ACC112 (cell line): ENCODE measurements around the gene LOXL4.

Experiments
- H2AFZ ChIP-seq: fragments of 200-600 bp; sonication (generic); one replicate; pipeline ENCODE4 v1.6.0; 2017; ENCODE audit warnings: antibody characterized with exemption, low read length; ENCODE audit not compliant: unreplicated experiment
- H3K27ac ChIP-seq: fragments of 200-600 bp; sonication (generic); 2 replicates; pipeline ENCODE4 v1.5.1; 2014; ENCODE audit warnings: low read depth, mild to moderate bottlenecking, antibody characterized with exemption, low read length, moderate library complexity
- H3K27me3 ChIP-seq: fragments of 200-600 bp; sonication (generic); 2 replicates; pipeline ENCODE4 v1.6.1; 2014; ENCODE audit warnings: mild to moderate bottlenecking, antibody characterized with exemption, low read length, moderate library complexity, mixed read lengths; ENCODE audit not compliant: insufficient read depth
- H3K36me3 ChIP-seq: fragments of 200-600 bp; sonication (generic); 2 replicates; pipeline ENCODE4 v1.6.1; 2016; ENCODE audit warnings: mild to moderate bottlenecking, antibody characterized with exemption, low read length, moderate library complexity, mixed read lengths; ENCODE audit not compliant: insufficient read depth
- H3K4me1 ChIP-seq: fragments of 200-600 bp; sonication (generic); one replicate; pipeline ENCODE4 v1.6.1; 2016; ENCODE audit warnings: low read length, mixed read lengths; ENCODE audit not compliant: insufficient read depth, unreplicated experiment, control insufficient read depth
- H3K4me3 ChIP-seq: fragments of 200-600 bp; sonication (generic); 2 replicates; pipeline ENCODE4 v1.5.1; 2014; ENCODE audit warnings: mild to moderate bottlenecking, low read depth, low read length
- H3K79me2 ChIP-seq: fragments of 200-600 bp; sonication (generic); one replicate; pipeline ENCODE4 v1.6.0; 2016; ENCODE audit warnings: low read length; ENCODE audit not compliant: control insufficient read depth, unreplicated experiment, insufficient read depth

Gene LOXL4

DNA sequence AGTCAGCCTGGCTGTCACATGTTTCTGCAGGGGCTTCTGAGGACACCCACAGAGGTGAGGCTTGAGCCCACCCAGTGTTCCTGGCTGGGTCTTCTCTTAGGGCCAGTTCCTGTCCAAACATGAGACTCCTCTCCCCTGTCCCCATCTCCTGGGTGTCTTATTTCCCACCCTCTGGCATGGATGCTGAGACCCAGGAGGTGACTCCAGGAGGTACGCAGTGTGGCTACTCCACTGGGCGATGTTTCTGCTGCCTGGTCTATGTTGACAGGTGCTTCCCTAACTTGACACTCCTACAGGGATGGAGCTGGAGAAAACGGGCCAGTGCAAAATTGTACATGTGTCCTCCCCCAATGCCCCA is 26.3 kb upstream of the LOXL4 start:
- Histone ChIP-seq H3K79me2 (no peaks in the 10 kb centered on the region), H3K27ac (no peak overlapping the region), H3K4me3 (no peak overlapping the region), H3K27me3 (peaks cover 53% of the 10 kb centered on the region), H2AFZ (no peak overlapping the region), H3K4me1 (no peaks in the 10 kb centered on the region), H3K36me3 (no peaks in the 10 kb centered on the region)

DNA sequence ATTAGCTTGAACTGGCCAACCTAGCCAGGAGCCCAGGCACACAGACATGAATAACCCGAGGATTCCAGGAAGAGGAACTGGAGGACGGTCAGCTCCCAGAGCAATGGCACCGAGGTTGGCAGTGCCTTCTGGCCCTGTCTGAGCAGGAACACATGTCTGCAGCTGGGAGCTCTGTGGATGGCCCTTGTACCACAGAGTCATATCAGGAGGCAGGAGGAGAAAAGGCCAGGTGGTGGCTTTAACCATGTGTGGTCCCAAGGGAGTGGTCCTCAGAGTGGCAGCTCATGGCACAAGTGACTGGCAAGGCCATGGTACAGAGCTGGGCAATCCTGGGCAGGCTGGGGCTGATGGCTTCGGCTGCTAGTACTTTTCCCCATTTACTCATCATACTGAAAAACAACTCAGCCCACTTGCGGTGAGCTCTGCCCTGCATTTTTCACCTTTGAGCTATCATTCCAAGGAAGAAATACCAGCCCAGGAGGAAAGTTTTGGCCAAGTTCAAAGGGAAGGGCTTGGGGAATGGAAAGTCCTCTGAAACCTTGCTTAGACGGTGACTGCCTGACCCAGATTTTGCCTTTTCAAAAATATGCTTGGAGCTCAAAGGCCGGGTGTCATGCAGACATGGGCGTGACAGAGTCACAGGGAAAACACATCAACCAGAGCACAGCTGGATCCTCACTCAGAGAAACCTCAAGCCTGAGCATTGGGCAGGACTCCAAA is 25.7 kb upstream of the LOXL4 start:
- H3K27me3 ChIP-seq = peaks cover 49% of the 10 kb centered on the region
- no peaks in the 10 kb centered on the region for H3K4me1 ChIP-seq
- no peaks in the 10 kb centered on the region for H3K79me2 ChIP-seq
- no peaks in the 10 kb centered on the region for H3K36me3 ChIP-seq
- H2AFZ ChIP-seq = no peak overlapping the region
- no peak overlapping the region for H3K4me3 ChIP-seq
- H3K27ac ChIP-seq = no peak overlapping the region

DNA sequence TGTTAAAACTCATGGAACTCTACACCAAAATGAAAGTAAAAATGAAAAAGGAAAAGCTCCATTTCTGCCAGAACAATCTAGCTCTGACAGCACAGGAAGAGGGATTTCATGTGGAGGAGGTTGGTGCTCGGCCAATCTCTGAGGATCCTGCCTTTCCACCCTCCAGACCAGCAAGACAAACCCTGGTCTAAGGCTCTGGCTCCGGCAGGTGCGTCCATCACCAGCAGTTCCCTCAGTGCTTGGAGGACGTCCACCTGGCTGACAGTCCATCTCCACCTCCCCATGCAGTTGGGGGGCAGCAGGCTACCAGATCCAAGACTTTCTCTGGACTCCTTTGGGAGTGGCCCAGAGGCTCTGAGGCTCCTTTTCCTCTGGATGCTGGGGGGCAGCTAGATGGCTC is 25.0 kb upstream of the LOXL4 start:
- H3K27ac ChIP-seq = no peak overlapping the region
- H2AFZ ChIP-seq = no peak overlapping the region
- H3K79me2 ChIP-seq = no peaks in the 10 kb centered on the region
- H3K27me3 ChIP-seq = peaks cover 44% of the 10 kb centered on the region
- no peaks in the 10 kb centered on the region for H3K36me3 ChIP-seq
- no peak overlapping the region for H3K4me3 ChIP-seq
- no peaks in the 10 kb centered on the region for H3K4me1 ChIP-seq

DNA sequence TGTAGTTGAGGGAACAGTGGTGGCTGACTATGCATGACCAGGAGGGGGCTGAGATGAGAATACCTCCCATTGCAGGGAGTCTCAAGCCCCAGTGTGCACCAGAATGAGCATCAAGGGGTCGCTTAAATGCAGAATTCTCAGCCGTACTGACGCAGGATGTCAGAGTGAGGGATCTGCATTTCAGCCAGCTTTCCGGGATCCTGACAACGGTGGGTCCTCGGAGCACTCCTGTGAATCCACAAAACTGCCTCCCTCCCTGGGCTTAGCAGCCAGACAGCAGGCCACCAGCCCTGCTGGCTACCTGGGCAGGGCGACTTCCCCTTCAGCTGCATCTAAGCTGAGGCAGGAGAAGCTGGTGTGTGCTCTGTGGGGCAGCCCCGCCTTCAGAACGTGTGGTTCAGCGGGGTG is 21.8 kb upstream of the LOXL4 start:
- no peak overlapping the region for H3K27ac ChIP-seq
- no peaks in the 10 kb centered on the region for H3K4me1 ChIP-seq
- H3K27me3 ChIP-seq = peaks cover 47% of the 10 kb centered on the region
- H3K4me3 ChIP-seq = no peak overlapping the region
- no peaks in the 10 kb centered on the region for H3K79me2 ChIP-seq
- no peaks in the 10 kb centered on the region for H3K36me3 ChIP-seq
- H2AFZ ChIP-seq = no peak overlapping the region

DNA sequence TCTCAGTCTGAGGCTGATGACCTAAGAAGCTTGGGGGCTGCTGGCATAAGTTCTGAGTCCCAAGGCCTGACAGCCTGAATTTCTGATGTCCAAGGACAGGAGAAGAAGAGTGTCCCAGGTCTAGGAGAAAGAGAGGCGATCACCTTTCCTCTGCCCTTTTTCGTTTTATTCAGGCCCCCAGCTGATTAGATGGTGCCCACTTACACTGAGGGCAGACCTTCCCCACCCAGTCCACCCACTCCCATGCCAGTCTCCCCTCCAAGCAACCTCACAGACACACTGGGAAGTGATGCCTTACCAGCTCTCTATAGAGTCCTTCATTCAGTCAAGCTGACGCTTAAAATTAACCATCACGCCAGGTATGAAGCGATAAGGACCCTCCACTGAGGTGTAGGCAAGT is 19.3 kb upstream of the LOXL4 start:
- H3K27me3 ChIP-seq = peaks cover 62% of the 10 kb centered on the region
- no peak overlapping the region for H2AFZ ChIP-seq
- H3K4me1 ChIP-seq = no peaks in the 10 kb centered on the region
- no peaks in the 10 kb centered on the region for H3K79me2 ChIP-seq
- H3K36me3 ChIP-seq = no peaks in the 10 kb centered on the region
- no peak overlapping the region for H3K27ac ChIP-seq
- no peak overlapping the region for H3K4me3 ChIP-seq

DNA sequence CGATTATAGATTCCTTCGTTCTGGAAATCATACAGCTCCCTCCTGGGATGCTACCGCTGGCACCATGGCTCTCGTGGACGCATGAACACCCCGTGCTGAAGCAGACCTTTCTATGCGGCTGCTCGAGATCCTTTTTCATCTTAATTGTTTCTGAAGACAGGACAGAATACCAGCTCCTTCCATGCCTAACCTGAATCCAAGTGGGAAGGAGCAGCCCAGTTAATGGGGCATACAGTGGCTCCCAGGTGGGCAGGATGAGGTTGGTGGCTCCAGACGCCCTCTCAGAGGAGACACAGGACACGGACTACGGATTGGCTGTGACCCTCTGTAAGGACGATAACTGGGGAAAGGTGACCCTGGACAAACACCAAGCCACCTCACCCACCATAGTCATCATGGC is 18.4 kb upstream of the LOXL4 start:
- Histone ChIP-seq H3K36me3 (no peaks in the 10 kb centered on the region), H3K27me3 (peaks cover 62% of the 10 kb centered on the region), H3K4me1 (no peaks in the 10 kb centered on the region)

DNA sequence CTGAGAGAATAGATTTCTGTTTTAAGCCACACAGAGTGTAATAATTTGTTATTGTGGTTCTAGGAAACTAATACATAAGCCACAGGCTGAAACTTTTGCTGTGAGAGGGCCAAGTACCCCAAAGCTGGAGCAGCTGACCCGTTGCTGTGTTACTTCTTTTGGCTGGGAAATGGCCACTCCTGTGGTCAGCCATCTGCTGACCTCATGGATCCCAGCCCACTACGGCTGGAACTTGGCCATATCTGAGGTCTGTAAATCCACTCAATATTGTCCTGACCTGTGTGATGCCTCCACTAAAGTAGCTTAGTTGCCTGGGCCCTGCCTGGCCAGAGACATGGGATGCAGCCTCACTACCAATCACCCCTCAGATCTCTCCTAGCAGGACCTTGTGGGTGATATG is 17.4 kb upstream of the LOXL4 start:
- no peak overlapping the region for H3K27ac ChIP-seq
- no peaks in the 10 kb centered on the region for H3K79me2 ChIP-seq
- H3K4me1 ChIP-seq = no peaks in the 10 kb centered on the region
- no peaks in the 10 kb centered on the region for H3K36me3 ChIP-seq
- no peak overlapping the region for H2AFZ ChIP-seq
- H3K4me3 ChIP-seq = no peak overlapping the region
- peaks cover 64% of the 10 kb centered on the region for H3K27me3 ChIP-seq

More for the DNA sequence above, 18.4 kb upstream of the LOXL4 start:
- Histone ChIP-seq H3K27ac (no peak overlapping the region), H2AFZ (no peak overlapping the region), H3K79me2 (no peaks in the 10 kb centered on the region), H3K4me3 (no peak overlapping the region)

DNA sequence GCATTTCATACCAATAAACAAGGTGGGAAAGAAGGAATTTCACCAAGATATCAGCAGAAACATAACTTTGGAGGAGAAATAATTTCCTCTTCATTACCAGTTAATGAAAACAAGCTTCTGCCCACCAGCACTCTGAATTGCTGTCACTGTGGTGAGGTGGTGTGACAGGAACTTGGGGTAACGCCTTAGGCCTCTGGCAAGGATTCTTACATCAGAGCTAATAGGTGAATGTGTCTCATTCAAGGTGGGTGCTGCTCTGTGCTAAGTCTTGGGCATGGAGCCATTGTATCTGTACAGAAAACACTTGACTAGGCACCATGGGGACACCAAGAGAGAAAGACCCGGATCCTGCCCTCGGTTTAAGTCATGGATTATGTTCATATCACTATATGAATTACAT is 8.3 kb upstream of the LOXL4 start:
- no peak overlapping the region for H2AFZ ChIP-seq
- H3K27me3 ChIP-seq = peaks cover 40% of the 10 kb centered on the region
- no peak overlapping the region for H3K27ac ChIP-seq
- H3K4me1 ChIP-seq = no peaks in the 10 kb centered on the region
- no peaks in the 10 kb centered on the region for H3K36me3 ChIP-seq
- H3K79me2 ChIP-seq = no peaks in the 10 kb centered on the region
- H3K4me3 ChIP-seq = no peak overlapping the region

DNA sequence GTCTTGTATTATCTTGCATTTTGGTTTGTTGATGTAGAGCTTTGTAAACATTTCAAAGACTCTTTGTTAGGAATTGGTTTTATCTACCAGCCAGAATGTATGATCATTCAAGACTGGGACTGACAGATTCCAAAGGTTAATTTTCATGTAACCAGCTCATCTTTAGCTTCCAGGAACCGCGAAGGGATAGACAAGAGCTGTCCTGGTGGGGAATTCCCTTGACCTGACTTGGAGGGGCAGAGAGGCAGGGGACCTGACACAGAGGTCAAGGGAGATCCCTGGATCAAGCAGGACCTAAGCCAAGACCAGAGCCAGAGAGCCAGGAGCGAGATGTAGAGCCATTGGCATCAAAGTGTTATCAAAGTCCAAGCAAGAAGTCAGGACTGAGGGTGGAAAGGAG is 6.6 kb upstream of the LOXL4 start:
- no peaks in the 10 kb centered on the region for H3K79me2 ChIP-seq
- H3K4me1 ChIP-seq = peaks cover 10% of the 10 kb centered on the region
- H3K4me3 ChIP-seq = no peak overlapping the region

DNA sequence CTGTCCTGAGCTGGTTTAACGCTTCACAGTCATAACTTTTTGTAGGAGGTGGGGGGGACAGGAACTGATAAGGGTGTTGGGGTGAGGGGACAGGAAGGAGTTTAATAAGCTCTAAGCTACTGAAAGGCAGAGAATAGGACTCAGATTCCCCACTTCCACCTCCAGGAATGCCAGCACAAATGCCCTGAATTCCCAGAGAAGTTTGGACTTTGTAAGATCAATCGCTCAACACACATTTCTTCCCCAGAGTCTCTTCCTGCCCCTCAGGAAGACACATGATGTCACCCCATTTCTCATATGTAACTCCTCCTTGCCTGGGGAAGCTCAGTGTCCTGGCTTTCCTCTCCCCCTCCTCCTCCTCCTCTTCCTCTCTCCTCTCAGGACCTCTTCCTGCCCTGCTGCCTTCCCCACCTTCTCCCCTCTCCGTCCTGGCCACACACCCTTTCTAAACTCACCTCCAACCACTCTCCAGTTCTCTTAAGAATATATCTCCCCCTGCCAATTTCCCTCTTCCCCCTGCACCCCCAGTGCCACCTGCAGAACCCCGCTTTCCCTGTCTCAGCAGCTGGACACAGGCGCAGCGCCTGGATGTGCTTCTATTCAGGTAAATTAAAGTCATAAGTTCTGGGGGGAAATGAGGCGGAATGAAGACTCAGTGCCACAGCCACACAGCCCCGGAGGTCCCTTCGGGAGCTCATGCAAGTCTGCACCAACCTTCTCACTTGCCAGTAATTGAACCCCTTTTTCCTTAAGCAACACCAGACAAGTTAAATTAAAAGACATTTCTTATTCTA is 5.3 kb upstream of the LOXL4 start:
- Histone ChIP-seq H3K79me2 (no peaks in the 10 kb centered on the region), H2AFZ (no peak overlapping the region), H3K27me3 (peaks cover 17% of the 10 kb centered on the region), H3K4me1 (peaks cover 18% of the 10 kb centered on the region), H3K36me3 (no peaks in the 10 kb centered on the region), H3K4me3 (no peak overlapping the region), H3K27ac (no peak overlapping the region)

More for the DNA sequence above, 6.6 kb upstream of the LOXL4 start:
- Histone ChIP-seq H2AFZ (no peak overlapping the region), H3K27me3 (peaks cover 23% of the 10 kb centered on the region), H3K27ac (no peak overlapping the region), H3K36me3 (no peaks in the 10 kb centered on the region)

DNA sequence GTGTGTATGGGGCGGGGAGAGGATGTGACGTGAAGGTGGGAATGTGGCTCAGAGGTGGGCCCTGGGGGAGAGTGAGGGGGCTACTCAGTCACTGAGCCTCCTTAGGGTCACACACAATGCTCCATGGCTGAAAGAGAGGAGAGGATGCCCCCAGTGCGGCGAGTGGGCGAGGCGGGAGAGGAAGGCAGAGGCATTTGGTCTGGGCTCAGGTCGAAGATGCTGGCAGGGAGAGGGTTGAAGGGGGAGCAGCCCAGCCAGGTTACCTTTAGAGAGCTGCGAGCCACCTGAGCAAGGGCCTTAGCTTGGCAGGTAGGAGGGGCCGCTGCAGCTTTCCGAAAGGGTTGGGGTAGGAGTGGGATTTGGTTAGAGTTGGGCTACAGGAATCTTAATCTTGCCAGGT is 4.7 kb upstream of the LOXL4 start:
- Histone ChIP-seq H3K4me3 (no peak overlapping the region), H3K27ac (no peak overlapping the region), H3K27me3 (peaks cover 14% of the 10 kb centered on the region), H2AFZ (no peak overlapping the region), H3K79me2 (no peaks in the 10 kb centered on the region), H3K36me3 (no peaks in the 10 kb centered on the region), H3K4me1 (peaks cover 18% of the 10 kb centered on the region)
